Measurements from ENCODE around the gene L1TD1. TPM values are rescaled to one million over a fixed set of nuclear protein-coding genes. Genes with fewer than 3 reads are reported as not detected.
A peak's percentile ranks its signal among the peaks of the same experiment; 100 is the strongest.

The L1TD1 gene
- total and polyA plus RNA-seq, 2 of the 13 experiments (the other 11 are each of a cell fraction or from before 2014, with no cell fraction given) = not detected

DNA sequence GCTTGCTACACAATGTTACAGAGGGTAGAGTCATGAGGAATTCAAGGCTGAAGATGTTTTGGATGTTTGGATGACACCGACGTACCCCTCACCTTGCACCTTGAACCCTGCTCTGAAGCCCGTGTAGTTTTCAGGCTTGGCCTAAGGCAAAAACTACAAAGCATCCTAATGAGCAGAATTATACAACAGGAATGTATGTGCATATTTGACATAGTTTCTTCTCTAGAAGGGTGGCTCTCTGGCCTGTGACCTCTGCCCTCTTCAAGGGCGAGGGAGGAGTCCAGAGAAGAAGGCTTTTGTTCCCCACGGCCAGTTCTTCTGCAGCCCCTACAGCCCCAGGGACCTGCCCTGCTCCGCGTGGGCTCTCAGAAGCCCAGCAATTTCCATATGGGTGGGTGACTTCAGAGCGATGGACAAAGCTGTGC lies 43.3 kb downstream of the L1TD1 start (continued):
- TF ChIP-seq, protein P1, sequence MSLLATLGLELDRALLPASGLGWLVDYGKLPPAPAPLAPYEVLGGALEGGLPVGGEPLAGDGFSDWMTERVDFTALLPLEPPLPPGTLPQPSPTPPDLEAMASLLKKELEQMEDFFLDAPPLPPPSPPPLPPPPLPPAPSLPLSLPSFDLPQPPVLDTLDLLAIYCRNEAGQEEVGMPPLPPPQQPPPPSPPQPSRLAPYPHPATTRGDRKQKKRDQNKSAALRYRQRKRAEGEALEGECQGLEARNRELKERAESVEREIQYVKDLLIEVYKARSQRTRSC (CRISPR knock-in tag; IDR thresholded peaks at IDR 0.05; ENCODE audit: low read depth) = no peak
- TF ChIP-seq HOXA7 (CRISPR knock-in tag; IDR thresholded peaks at IDR 0.05) = no peak
- TF ChIP-seq FOXK1 (CRISPR knock-in tag; IDR thresholded peaks at IDR 0.05; ENCODE audit: borderline replicate concordance, low read depth) = no peak
- TF ChIP-seq ZNF280B (CRISPR knock-in tag; IDR thresholded peaks at IDR 0.05; ENCODE audit: borderline replicate concordance) = no peak
- TF ChIP-seq SRSF1 (optimal IDR thresholded peaks at IDR 0.05; ENCODE audit: low read depth, low read length) = no peak
- no peak for TF ChIP-seq ZNF260 (CRISPR knock-in tag; IDR thresholded peaks at IDR 0.05; ENCODE audit: borderline replicate concordance, low read depth)
- peak; percentile 40; the same call in 1 of the 2 replicates for TF ChIP-seq ZBTB33 (CRISPR knock-in tag; IDR thresholded peaks at IDR 0.05)
- TF ChIP-seq ZNF749 (CRISPR knock-in tag; IDR thresholded peaks at IDR 0.05; ENCODE audit: borderline replicate concordance) = no peak
- TF ChIP-seq ZNF253 (CRISPR knock-in tag; IDR thresholded peaks at IDR 0.05; ENCODE audit: borderline replicate concordance) = no peak
- TF ChIP-seq ZNF350 (CRISPR knock-in tag; IDR thresholded peaks at IDR 0.05; ENCODE audit: borderline replicate concordance, low read depth) = no peak
- no peak; the same call in 1 of the 2 replicates for TF ChIP-seq RELA (CRISPR knock-in tag; IDR thresholded peaks at IDR 0.05)
- TF ChIP-seq ZNF678 (CRISPR knock-in tag; IDR thresholded peaks at IDR 0.05) = no peak
- TF ChIP-seq FOXK2 (IDR thresholded peaks at IDR 0.05) = no peak
- peak; percentile 65; the same call in 1 of the 2 replicates for TF ChIP-seq NCOA1 (CRISPR knock-in tag; IDR thresholded peaks at IDR 0.05)
- TF ChIP-seq RFX5 (IDR thresholded peaks at IDR 0.05; ENCODE audit: low read depth, low read length) = no peak
- no peak for TF ChIP-seq NR0B2 (CRISPR knock-in tag; IDR thresholded peaks at IDR 0.05)
- TF ChIP-seq BRD4 (CRISPR knock-in tag; IDR thresholded peaks at IDR 0.05) = no peak
- TF ChIP-seq ZNF232 (CRISPR knock-in tag; IDR thresholded peaks at IDR 0.05; ENCODE audit: borderline replicate concordance) = 0 out of 2 replicates have a peak, but pooled peaks have one; percentile 20
- peak; percentile 64; the same call in 1 of the 2 replicates for TF ChIP-seq ETV5 (CRISPR knock-in tag; IDR thresholded peaks at IDR 0.05; ENCODE audit: borderline replicate concordance)
- TF ChIP-seq CCAR2 (optimal IDR thresholded peaks at IDR 0.05; ENCODE audit: low read depth, low read length) = no peak
- TF ChIP-seq ZNF691 (CRISPR knock-in tag; IDR thresholded peaks at IDR 0.05; ENCODE audit: borderline replicate concordance, low read depth) = 0 out of 2 replicates have a peak, but pooled peaks have one; percentile 20
- no peak for TF ChIP-seq SIN3B (IDR thresholded peaks at IDR 0.05; ENCODE audit: low read length)
- TF ChIP-seq, protein P2, sequence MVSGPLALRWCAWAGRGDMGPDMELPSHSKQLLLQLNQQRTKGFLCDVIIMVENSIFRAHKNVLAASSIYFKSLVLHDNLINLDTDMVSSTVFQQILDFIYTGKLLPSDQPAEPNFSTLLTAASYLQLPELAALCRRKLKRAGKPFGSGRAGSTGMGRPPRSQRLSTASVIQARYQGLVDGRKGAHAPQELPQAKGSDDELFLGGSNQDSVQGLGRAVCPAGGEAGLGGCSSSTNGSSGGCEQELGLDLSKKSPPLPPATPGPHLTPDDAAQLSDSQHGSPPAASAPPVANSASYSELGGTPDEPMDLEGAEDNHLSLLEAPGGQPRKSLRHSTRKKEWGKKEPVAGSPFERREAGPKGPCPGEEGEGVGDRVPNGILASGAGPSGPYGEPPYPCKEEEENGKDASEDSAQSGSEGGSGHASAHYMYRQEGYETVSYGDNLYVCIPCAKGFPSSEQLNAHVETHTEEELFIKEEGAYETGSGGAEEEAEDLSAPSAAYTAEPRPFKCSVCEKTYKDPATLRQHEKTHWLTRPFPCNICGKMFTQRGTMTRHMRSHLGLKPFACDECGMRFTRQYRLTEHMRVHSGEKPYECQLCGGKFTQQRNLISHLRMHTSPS (CRISPR knock-in tag; IDR thresholded peaks at IDR 0.05; ENCODE audit: low read depth) = no peak
- no peak for TF ChIP-seq ZNF737 (CRISPR knock-in tag; IDR thresholded peaks at IDR 0.05; ENCODE audit: borderline replicate concordance)
